NT2/D1 (cell line): ENCODE measurements around the gene ZNF716.

Experiments
- DNase-seq: peaks from one replicate; pipeline ENCODE4 v3.0.0-alpha.2; 2011; ENCODE audit warnings: low read depth, low spot score
- H3K27me3 ChIP-seq: 2 replicates; pipeline ENCODE4 v1.6.0; 2011; ENCODE audit warnings: mild to moderate bottlenecking; ENCODE audit not compliant: insufficient read length, insufficient read depth
- H3K36me3 ChIP-seq: 2 replicates; pipeline ENCODE4 v1.6.1; 2011; ENCODE audit warnings: mild to moderate bottlenecking, low read length, mixed read lengths; ENCODE audit not compliant: insufficient read depth, insufficient read length
- H3K4me1 ChIP-seq: 2 replicates; pipeline ENCODE4 v1.5.1; 2011; ENCODE audit not compliant: insufficient read depth, insufficient read length
- H3K4me3 ChIP-seq: 2 replicates; pipeline ENCODE4 v1.5.1; 2011; ENCODE audit warnings: low read depth; ENCODE audit not compliant: insufficient read length
- H3K9ac ChIP-seq: 2 replicates; pipeline ENCODE4 v1.6.0; 2011; ENCODE audit warnings: low read depth; ENCODE audit not compliant: insufficient read length
- H3K9me3 ChIP-seq: 2 replicates; pipeline ENCODE4 v1.5.1; 2011; ENCODE audit warnings: mild to moderate bottlenecking, low read length; ENCODE audit not compliant: insufficient read depth
- SUZ12 ChIP-seq: IDR thresholded peaks from 2 replicates; pipeline ENCODE4 v1.6.1; 2011; ENCODE audit not compliant: insufficient read length, insufficient read depth; ENCODE audit errors: extremely low read depth
- YY1 ChIP-seq: IDR thresholded peaks from 2 replicates; pipeline ENCODE4 v1.6.1; 2011; ENCODE audit not compliant: insufficient read length, insufficient read depth
- ZNF274 ChIP-seq: IDR thresholded peaks from 2 replicates; pipeline ENCODE4 v1.6.1; 2011; ENCODE audit warnings: mild to moderate bottlenecking, low read depth, low read length

The ZNF716 gene

DNA sequence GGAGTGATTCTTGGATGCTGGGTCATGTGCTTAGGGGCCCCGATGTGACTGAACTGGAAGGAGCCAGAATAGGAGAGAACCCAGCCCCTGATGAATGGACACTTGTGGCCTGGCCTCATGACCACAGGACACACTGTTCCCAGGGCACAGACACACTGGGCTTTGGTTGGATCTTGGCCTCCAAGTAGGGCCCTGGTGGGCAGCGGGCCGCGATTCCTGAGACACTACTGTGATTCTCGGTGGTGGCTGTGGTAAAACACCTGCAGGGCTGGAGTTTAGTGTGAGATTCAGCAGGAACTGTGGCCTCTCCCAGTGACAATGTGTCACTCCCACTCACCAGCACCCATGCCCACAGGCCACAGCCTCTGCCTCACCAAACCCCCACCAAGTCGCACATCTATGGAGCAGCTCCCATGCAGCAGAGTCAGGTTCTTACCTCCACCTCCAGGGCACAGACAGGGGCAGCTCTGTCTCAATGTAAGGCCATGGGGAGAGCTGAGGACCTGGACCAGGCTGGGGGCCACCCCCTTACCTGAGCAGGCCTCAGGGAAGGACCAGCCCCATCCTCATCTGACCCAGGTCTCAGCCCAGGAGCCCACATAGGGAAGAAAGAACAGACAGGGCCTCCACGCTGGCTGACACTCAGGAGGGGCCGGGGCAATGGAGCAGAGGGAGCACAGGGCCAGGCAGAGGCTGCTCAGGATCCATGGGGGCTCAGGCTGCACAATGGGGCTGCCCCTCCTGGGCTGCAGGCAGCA lies 33.2 kb upstream of the ZNF716 start:
- TF ChIP-seq SUZ12: no peak
- TF ChIP-seq YY1: no peak
- TF ChIP-seq ZNF274: no peak
- H3K9me3 ChIP-seq: no peaks in the 10 kb centered on the region

GRCh38 chr7:57417736-57418135 lies 32.2 kb upstream of the ZNF716 start:
- H3K9ac ChIP-seq: no peak overlapping the region
- H3K4me1 ChIP-seq: no peaks in the 10 kb centered on the region
- no peak overlapping the region for H3K4me3 ChIP-seq
- no peak for DNase-seq
- no peaks in the 10 kb centered on the region for H3K9me3 ChIP-seq
- TF ChIP-seq YY1: no peak
- no peak for TF ChIP-seq SUZ12
- TF ChIP-seq ZNF274: no peak
- H3K27me3 ChIP-seq: no peaks in the 10 kb centered on the region
- no peaks in the 10 kb centered on the region for H3K36me3 ChIP-seq

More for the DNA sequence above, 33.2 kb upstream of the ZNF716 start:
- H3K9ac ChIP-seq: no peak overlapping the region
- no peaks in the 10 kb centered on the region for H3K4me1 ChIP-seq
- no peak overlapping the region for H3K4me3 ChIP-seq
- H3K27me3 ChIP-seq: no peaks in the 10 kb centered on the region
- H3K36me3 ChIP-seq: no peaks in the 10 kb centered on the region
- DNase-seq: no peak

GRCh38 chr7:57423768-57424167 lies 26.2 kb upstream of the ZNF716 start:
- Histone ChIP-seq H3K4me1 (no peaks in the 10 kb centered on the region), H3K4me3 (no peak overlapping the region), H3K36me3 (no peaks in the 10 kb centered on the region), H3K27me3 (no peaks in the 10 kb centered on the region), H3K9ac (no peak overlapping the region), H3K9me3 (no peaks in the 10 kb centered on the region)
- TF ChIP-seq YY1: no peak
- no peak for TF ChIP-seq SUZ12
- TF ChIP-seq ZNF274: no peak
- no peak for DNase-seq

- no peak overlapping the region for H3K4me3 ChIP-seq
- H3K9me3 ChIP-seq: no peaks in the 10 kb centered on the region
- no peak overlapping the region for H3K9ac ChIP-seq
- H3K36me3 ChIP-seq: no peaks in the 10 kb centered on the region
- no peaks in the 10 kb centered on the region for H3K4me1 ChIP-seq
- no peak for DNase-seq
- TF ChIP-seq SUZ12 (no peak), ZNF274 (no peak), YY1 (no peak)
- H3K27me3 ChIP-seq: no peaks in the 10 kb centered on the region
Measured at GRCh38 chr7:57424515-57425238, 25.3 kb upstream of the ZNF716 start.

GRCh38 chr7:57425239-57425944 lies 24.6 kb upstream of the ZNF716 start:
- H3K4me3 ChIP-seq: no peak overlapping the region
- H3K9me3 ChIP-seq: no peaks in the 10 kb centered on the region
- no peak overlapping the region for H3K9ac ChIP-seq
- no peaks in the 10 kb centered on the region for H3K36me3 ChIP-seq
- TF ChIP-seq YY1 (no peak), ZNF274 (no peak), SUZ12 (no peak)
- no peaks in the 10 kb centered on the region for H3K27me3 ChIP-seq
- no peaks in the 10 kb centered on the region for H3K4me1 ChIP-seq
- DNase-seq: no peak

DNA sequence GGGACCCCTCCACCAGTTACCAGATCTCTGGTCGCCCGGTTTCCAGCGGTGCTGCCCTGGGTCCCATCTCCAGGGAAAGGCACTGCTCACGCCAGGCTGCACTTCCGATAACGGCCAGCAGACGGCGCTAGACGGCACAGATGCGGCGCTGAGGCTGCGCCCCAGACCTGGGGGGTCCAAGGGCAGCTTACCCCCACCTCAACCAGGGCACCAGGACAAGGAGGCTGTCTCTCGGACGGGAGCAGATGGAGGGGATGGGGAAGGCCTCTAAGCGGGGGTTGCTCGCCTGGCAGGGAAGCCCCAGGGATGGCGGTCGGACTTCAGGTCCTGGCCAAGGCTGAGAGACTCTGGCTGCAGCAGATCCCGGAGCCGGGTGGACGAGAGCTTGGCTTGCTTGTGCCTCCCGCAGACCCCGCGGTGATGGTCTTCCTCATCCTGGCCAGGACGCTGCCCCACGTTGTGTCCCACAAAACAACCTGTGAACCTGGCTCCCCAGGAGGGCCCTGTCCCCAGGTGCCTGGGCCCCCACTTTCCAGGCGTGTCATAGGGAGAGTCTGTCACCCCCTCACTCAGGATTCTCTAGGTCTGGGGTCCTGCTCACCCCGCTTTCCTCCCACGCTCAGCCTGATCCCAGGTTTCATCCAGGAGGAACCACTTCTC lies 23.9 kb upstream of the ZNF716 start:
- Histone ChIP-seq H3K4me1 (no peaks in the 10 kb centered on the region), H3K9ac (no peak overlapping the region), H3K4me3 (no peak overlapping the region), H3K36me3 (no peaks in the 10 kb centered on the region), H3K27me3 (no peaks in the 10 kb centered on the region), H3K9me3 (no peaks in the 10 kb centered on the region)
- no peak for TF ChIP-seq ZNF274
- no peak for TF ChIP-seq YY1
- TF ChIP-seq SUZ12: no peak
- no peak for DNase-seq
